K562 (cell line): ENCODE data around the gene ZNF646. TPM values are rescaled to one million over a fixed set of nuclear protein-coding genes. Genes with fewer than 3 reads are reported as not detected.

Source experiments
- CHD7 ChIP-seq: fragments of 200-600 bp; sonication (generic); IDR thresholded peaks from one replicate; pipeline ENCODE4 v1.6.1; 2012; ENCODE audit warnings: mild to moderate bottlenecking, low read depth, low read length, inconsistent platforms
- CREB3 ChIP-seq: fragments of 450-650 bp; conservative IDR thresholded peaks from 2 replicates; pipeline ENCODE4 v1.6.1; 2016; ENCODE audit warnings: missing genetic modification characterization, low read depth, mild to moderate bottlenecking, missing compliant biosample characterization, moderate library complexity
- EHMT2 ChIP-seq: fragments of 450-650 bp; IDR thresholded peaks from 2 replicates; pipeline ENCODE4 v1.6.1; 2018; ENCODE audit warnings: antibody characterized with exemption
- ELF2 ChIP-seq: fragments of 250-450 bp; sonication (Bioruptor Pico); IDR thresholded peaks from 2 replicates; pipeline ENCODE4 v1.5.0; 2021; ENCODE audit warnings: mild to moderate bottlenecking
- FOXM1 ChIP-seq, 2 experiments: fragments of 450-650 bp in 1 of 2; sonication (generic) in 1 of 2; formaldehyde crosslinking in 1 of 2; IDR thresholded peaks; 2 replicates each; pipeline versions ENCODE4 v1.6.1 to v1.9.0; 2017 to 2022; ENCODE audit warnings: low read depth in 2 of 2, mild to moderate bottlenecking in 2 of 2, missing genetic modification reagents in 1 of 2, moderate library complexity in 1 of 2
- HNRNPL ChIP-seq: fragments of 200-400 bp; formaldehyde crosslinking; IDR thresholded peaks from 2 replicates; pipeline ENCODE4 v1.6.1; 2017; ENCODE audit warnings: low read depth, mild to moderate bottlenecking, low read length
- JUNB ChIP-seq: fragments of 450-650 bp; formaldehyde crosslinking; conservative IDR thresholded peaks from 2 replicates; pipeline ENCODE4 v1.4.0; 2020; ENCODE audit warnings: mild to moderate bottlenecking
- KAT8 ChIP-seq: fragments of 450-650 bp; IDR thresholded peaks from 2 replicates; pipeline ENCODE4 v1.6.1; 2016; ENCODE audit warnings: low read depth, mild to moderate bottlenecking
- LARP7 ChIP-seq: fragments of 450-650 bp; IDR thresholded peaks from 2 replicates; pipeline ENCODE4 v1.6.1; 2016
- MAZ ChIP-seq, 2 experiments: fragments of 450-650 bp in 1 of 2; sonication (generic) in 1 of 2; formaldehyde crosslinking; IDR thresholded peaks in 1 of 2; conservative IDR thresholded peaks in 1 of 2; 2 replicates each; pipeline versions ENCODE4 v1.4.0 to v1.5.0; 2020; ENCODE audit warnings: mild to moderate bottlenecking in 1 of 2, missing genetic modification reagents in 1 of 2
- MTF1 ChIP-seq: fragments of 250-450 bp; sonication (Bioruptor Pico); IDR thresholded peaks from 2 replicates; pipeline ENCODE4 v1.9.0; 2021; ENCODE audit warnings: moderate library complexity, mild to moderate bottlenecking, inconsistent platforms, borderline replicate concordance
- ZNF780A ChIP-seq: fragments of 250-450 bp; sonication (Bioruptor Pico); IDR thresholded peaks from 2 replicates; pipeline ENCODE4 v1.5.0; 2021; ENCODE audit warnings: mild to moderate bottlenecking
- polyA plus RNA-seq, 8 experiments: library from polyadenylated mRNA; depleted of rRNA in 4 of 8; stranded (reverse) in 5 of 8; unstranded in 3 of 8; fragments of >200 nt; fragmentation: Nextera tagmentation in 2 of 8; fragmentation: Illumina TruSeq in 1 of 8; extraction: Ambion mirVana in 2 of 8; extraction: Trizol in 1 of 8; gene quantifications; 2 replicates each; pipeline versions ENCODE4 v1.2.1 to v1.2.3, GENCODE V29; 2011 to 2014; ENCODE audit warnings: inconsistent platforms in 1 of 8, missing spikeins in 1 of 8
- total RNA-seq, 7 experiments: library from RNA; depleted of rRNA in 6 of 7; stranded (reverse); fragments of >200 nt in 6 of 7; fragmentation: Illumina TruSeq in 2 of 7; extraction: Trizol in 2 of 7; gene quantifications; 2 replicates each; pipeline versions ENCODE4 v1.2.1 to v1.2.3, GENCODE V29; 2011 to 2021; ENCODE audit warnings: low replicate concordance in 1 of 7

The ZNF646 gene
- total and polyA plus RNA-seq, 9 of the 15 experiments (the other 6 are each of a cell fraction or from before 2014, with no cell fraction given): 0.08 to 20.6 (median 8.0) TPM

GRCh38 chr16:31108035-31108793, 34.0 kb downstream of the ZNF646 start, which contains the start of gene BCKDK (continued):
- TF ChIP-seq CHD7: no peak
- TF ChIP-seq FOXM1 (IDR thresholded peaks at IDR 0.05; ENCODE audit: low read depth): no peak
- no peak for TF ChIP-seq FOXM1 (CRISPR knock-in tag; IDR thresholded peaks at IDR 0.05; ENCODE audit: low read depth)
- TF ChIP-seq KAT8: no peak
- TF ChIP-seq ZNF780A (CRISPR knock-in tag): no peak
- TF ChIP-seq EHMT2: no peak
- no peak for TF ChIP-seq JUNB
- peak; percentile 88 for TF ChIP-seq HNRNPL
- 0 out of 2 replicates have a peak, but pooled peaks have one; percentile 44 for TF ChIP-seq ELF2 (CRISPR knock-in tag)
- no peak for TF ChIP-seq MTF1 (CRISPR knock-in tag)
- no peak for TF ChIP-seq CREB3 (tag)
- TF ChIP-seq MAZ (CRISPR knock-in tag; conservative IDR thresholded peaks at IDR 0.05 in 1 of 2, IDR thresholded peaks at IDR 0.05 in 1 of 2): peak in 1 of 2 experiments; percentile 17; a peak in 2 of 4 replicates
- TF ChIP-seq LARP7: 0 out of 2 replicates have a peak, but pooled peaks have one; percentile 23
